ENCODE results near the gene MAFF.
"Not testable (repeated sequence)": the region's sequence is repeated elsewhere in the genome, so short reads cannot be mapped to it uniquely, and the experiment has no call there.

Gene MAFF

GRCh38 chr22:38228326-38228872, 26.6 kb downstream of the MAFF start:
- no peak for DNase-seq

GRCh38 chr22:38228873-38229740, 27.3 kb downstream of the MAFF start:
- DNase-seq = no peak

- no peak for DNase-seq
Measured at GRCh38 chr22:38230108-38230825, 28.5 kb downstream of the MAFF start.

GRCh38 chr22:38230916-38231315, 29.1 kb downstream of the MAFF start:
- DNase-seq = no peak

GRCh38 chr22:38232196-38232595, 30.4 kb downstream of the MAFF start:
- DNase-seq = no peak

GRCh38 chr22:38233427-38233826, 31.6 kb downstream of the MAFF start:
- no peak for DNase-seq

GRCh38 chr22:38233856-38234255, 32.1 kb downstream of the MAFF start:
- DNase-seq = not testable (repeated sequence)

GRCh38 chr22:38235240-38235850, 33.6 kb downstream of the MAFF start:
- no peak for DNase-seq

GRCh38 chr22:38236786-38237185, 35.0 kb downstream of the MAFF start:
- no peak for DNase-seq

GRCh38 chr22:38238519-38239071, 36.8 kb downstream of the MAFF start:
- no peak for DNase-seq

- no peak for DNase-seq
Measured at GRCh38 chr22:38239101-38239761, 37.4 kb downstream of the MAFF start.

GRCh38 chr22:38240734-38241252, 39.0 kb downstream of the MAFF start:
- DNase-seq = no peak

GRCh38 chr22:38243007-38243765, 41.4 kb downstream of the MAFF start:
- peak; percentile 24 for DNase-seq

GRCh38 chr22:38244106-38244505, 42.3 kb downstream of the MAFF start:
- DNase-seq = no peak

- DNase-seq = no peak
Measured at GRCh38 chr22:38246046-38246658, 44.4 kb downstream of the MAFF start.

GRCh38 chr22:38246692-38247091, 44.9 kb downstream of the MAFF start:
- no peak for DNase-seq

- DNase-seq = no peak
Measured at GRCh38 chr22:38247713-38248112, 45.9 kb downstream of the MAFF start.

GRCh38 chr22:38248280-38248679, 46.5 kb downstream of the MAFF start:
- no peak for DNase-seq

- no peak for DNase-seq
Measured at GRCh38 chr22:38249301-38249700, 47.5 kb downstream of the MAFF start.

- DNase-seq = no peak
Measured at GRCh38 chr22:38249803-38250642, 48.2 kb downstream of the MAFF start.

Data from NCI-H187 treated with DMSO at 0.1 percent for 48 hours (cell line).